MCF 10A (cell line): Measurements from ENCODE around the gene SALL3. TPM values are rescaled to one million over a fixed set of nuclear protein-coding genes. Genes with fewer than 3 reads are reported as not detected.

ENCODE experiments used
- BruUV-seq: library from RNA; stranded (reverse); fragments of 400-500 nt; replicated peaks from 2 replicates; lab custom pipeline; 2021; lab: Mats Ljungman, UMichigan
- CTCF ChIA-PET: fragments of 300-600 bp; sonication (Branson Sonifier 250); formaldehyde crosslinking; extraction: SDS; loops from one replicate; lab custom pipeline; 2021; ENCODE audit warnings: antibody characterized with exemption, inconsistent platforms; lab: Yijun Ruan, JAX
- POLR2A ChIA-PET: fragments of 300-600, 350-650 bp; sonication (Branson Sonifier 250); formaldehyde crosslinking; extraction: SDS; loops from one replicate; lab custom pipeline; 2020; ENCODE audit warnings: antibody characterized with exemption, inconsistent platforms; lab: Yijun Ruan, JAX
- DNase-seq: peaks from one replicate; pipeline ENCODE4 v3.0.0-alpha.2; 2018; ENCODE audit not compliant: unreplicated experiment
- H3K27ac Mint-ChIP-seq: one replicate; pipeline ENCODE4 v1.8.0; 2022; ENCODE audit warnings: mild to moderate bottlenecking, low read depth, mixed read lengths; ENCODE audit not compliant: unreplicated experiment
- H3K27me3 Mint-ChIP-seq: one replicate; pipeline ENCODE4 v1.8.0; 2022; ENCODE audit warnings: mixed read lengths; ENCODE audit not compliant: insufficient read depth, unreplicated experiment
- H3K36me3 Mint-ChIP-seq: one replicate; pipeline ENCODE4 v1.8.0; 2022; ENCODE audit warnings: mild to moderate bottlenecking, moderate library complexity, mixed read lengths; ENCODE audit not compliant: insufficient read depth, unreplicated experiment
- H3K4me1 Mint-ChIP-seq: one replicate; pipeline ENCODE4 v1.8.0; 2022; ENCODE audit warnings: mixed read lengths; ENCODE audit not compliant: insufficient read depth, unreplicated experiment
- H3K4me3 Mint-ChIP-seq: one replicate; pipeline ENCODE4 v1.8.0; 2022; ENCODE audit warnings: mild to moderate bottlenecking, moderate library complexity, mixed read lengths; ENCODE audit not compliant: unreplicated experiment
- H3K9me3 Mint-ChIP-seq: one replicate; pipeline ENCODE4 v1.8.0; 2022; ENCODE audit warnings: mixed read lengths; ENCODE audit not compliant: unreplicated experiment
- intact Hi-C: fragments of 100-400 bp; cut with micrococcal nuclease; formaldehyde crosslinking; loops from 2 replicates; pipeline ENCODE4 v1.14.1; 2022
- total RNA-seq: library from RNA; stranded (reverse); gene quantifications from 2 replicates; pipeline ENCODE4 v1.2.3, GENCODE V29; 2022
- TF ChIP-seq, protein P1 (sequence below): fragments of 200-600 bp; IDR thresholded peaks from one replicate; pipeline ENCODE4 v1.8.0; 2022; ENCODE audit warnings: antibody characterized with exemption, mild to moderate bottlenecking; ENCODE audit not compliant: unreplicated experiment

The SALL3 gene
- total RNA-seq, 1 experiment from 2014 or later: not detected

- CTCF ChIA-PET: interaction anchor here (0.6 to 1.0 kb wide), 2 partner anchors 20 to 1112 kb away, joined by 3 to 4 read pairs; no protein-coding TSS in a partner anchor
- no peaks in the 10 kb centered on the region for H3K27me3 Mint-ChIP-seq
- H3K27ac Mint-ChIP-seq: no peak overlapping the region
- H3K4me3 Mint-ChIP-seq: no peak overlapping the region
- BruUV-seq: no TSS peak
- intact Hi-C loops: no loop called here
- peaks cover 52% of the 10 kb centered on the region for H3K9me3 Mint-ChIP-seq
- no peaks in the 10 kb centered on the region for H3K36me3 Mint-ChIP-seq
- H3K4me1 Mint-ChIP-seq: no peaks in the 10 kb centered on the region
- POLR2A ChIA-PET: no interaction called here
- DNase-seq: no peak
- TF ChIP-seq, protein P1, sequence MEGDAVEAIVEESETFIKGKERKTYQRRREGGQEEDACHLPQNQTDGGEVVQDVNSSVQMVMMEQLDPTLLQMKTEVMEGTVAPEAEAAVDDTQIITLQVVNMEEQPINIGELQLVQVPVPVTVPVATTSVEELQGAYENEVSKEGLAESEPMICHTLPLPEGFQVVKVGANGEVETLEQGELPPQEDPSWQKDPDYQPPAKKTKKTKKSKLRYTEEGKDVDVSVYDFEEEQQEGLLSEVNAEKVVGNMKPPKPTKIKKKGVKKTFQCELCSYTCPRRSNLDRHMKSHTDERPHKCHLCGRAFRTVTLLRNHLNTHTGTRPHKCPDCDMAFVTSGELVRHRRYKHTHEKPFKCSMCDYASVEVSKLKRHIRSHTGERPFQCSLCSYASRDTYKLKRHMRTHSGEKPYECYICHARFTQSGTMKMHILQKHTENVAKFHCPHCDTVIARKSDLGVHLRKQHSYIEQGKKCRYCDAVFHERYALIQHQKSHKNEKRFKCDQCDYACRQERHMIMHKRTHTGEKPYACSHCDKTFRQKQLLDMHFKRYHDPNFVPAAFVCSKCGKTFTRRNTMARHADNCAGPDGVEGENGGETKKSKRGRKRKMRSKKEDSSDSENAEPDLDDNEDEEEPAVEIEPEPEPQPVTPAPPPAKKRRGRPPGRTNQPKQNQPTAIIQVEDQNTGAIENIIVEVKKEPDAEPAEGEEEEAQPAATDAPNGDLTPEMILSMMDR: no peak
These were observed 12.9 kb upstream of the SALL3 start for GRCh38 chr18:78966793-78967106.

DNA sequence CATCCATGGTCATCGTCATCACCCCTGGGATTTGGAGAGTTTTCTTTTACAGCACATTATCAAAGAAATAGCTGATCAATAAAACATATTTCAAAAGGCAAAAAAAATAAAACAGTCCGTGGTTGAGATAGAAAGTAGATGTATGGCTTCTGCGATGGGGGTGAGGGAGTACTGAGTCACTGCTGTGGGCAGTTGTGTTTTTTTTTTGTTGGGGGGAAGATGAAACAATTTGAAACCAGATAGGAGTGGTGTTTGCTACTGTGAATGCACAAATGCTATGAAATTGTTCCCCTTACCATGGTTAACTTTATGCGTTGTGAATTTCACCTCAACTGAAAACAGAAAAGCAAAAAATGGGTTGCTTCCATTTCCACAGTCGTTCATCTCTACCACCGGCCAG is 11.9 kb upstream of the SALL3 start:
- TF ChIP-seq, protein P1: no peak
- H3K27ac Mint-ChIP-seq: no peak overlapping the region
- no peaks in the 10 kb centered on the region for H3K36me3 Mint-ChIP-seq
- intact Hi-C loops: no loop called here
- H3K4me3 Mint-ChIP-seq: no peak overlapping the region
- ChIA-PET POLR2A (no interaction called here), CTCF (interaction anchor here (0.6 to 0.7 kb wide), 2 partner anchors 365 to 734 kb away, joined by 3 read pairs; no protein-coding TSS in a partner anchor)
- BruUV-seq: no TSS peak
- DNase-seq: no peak
- H3K4me1 Mint-ChIP-seq: no peaks in the 10 kb centered on the region
- peaks cover 46% of the 10 kb centered on the region for H3K9me3 Mint-ChIP-seq
- no peaks in the 10 kb centered on the region for H3K27me3 Mint-ChIP-seq

GRCh38 chr18:78969574-78970315 is 9.9 kb upstream of the SALL3 start:
- Mint-ChIP-seq H3K27ac (no peak overlapping the region), H3K4me3 (no peak overlapping the region), H3K9me3 (peaks cover 36% of the 10 kb centered on the region), H3K36me3 (no peaks in the 10 kb centered on the region), H3K4me1 (no peaks in the 10 kb centered on the region), H3K27me3 (no peaks in the 10 kb centered on the region)
- no TSS peak for BruUV-seq
- ChIA-PET CTCF (no interaction called here), POLR2A (no interaction called here)
- TF ChIP-seq, protein P1: no peak
- DNase-seq: no peak
- intact Hi-C loops: no loop called here

DNA sequence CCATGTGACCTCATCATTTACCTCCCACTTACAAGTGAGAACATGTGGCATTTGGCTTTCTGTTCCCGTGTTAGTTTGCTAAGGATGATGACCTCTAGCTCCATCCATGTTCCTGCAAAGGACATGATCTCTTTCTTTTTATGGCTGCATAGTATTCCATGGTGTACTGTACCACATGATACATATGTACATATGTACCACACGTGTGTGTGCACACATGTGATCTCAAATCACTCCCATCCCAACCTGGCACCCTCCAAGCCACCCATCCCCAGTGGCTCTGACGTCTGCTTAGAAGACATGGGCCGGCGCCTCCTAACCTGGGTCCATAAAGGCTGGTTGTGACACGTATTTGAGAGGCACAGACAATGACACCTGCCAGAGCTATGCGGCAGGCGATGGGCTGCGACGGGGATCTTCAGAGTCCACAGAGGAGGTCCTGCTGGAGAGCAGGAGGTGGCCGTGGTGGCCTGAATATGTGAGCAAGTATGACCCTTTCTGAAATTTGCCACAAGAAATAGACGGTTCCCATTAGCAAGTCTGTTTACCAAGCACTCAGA is 8.8 kb upstream of the SALL3 start:
- H3K4me1 Mint-ChIP-seq: no peaks in the 10 kb centered on the region
- CTCF ChIA-PET: interaction anchor here (0.6 kb wide), 2 partner anchors 16 to 981 kb away, joined by 3 to 4 read pairs; no protein-coding TSS in a partner anchor
- H3K27ac Mint-ChIP-seq: no peak overlapping the region
- no peaks in the 10 kb centered on the region for H3K36me3 Mint-ChIP-seq
- intact Hi-C loops: no loop called here
- peaks cover 32% of the 10 kb centered on the region for H3K9me3 Mint-ChIP-seq
- no TSS peak for BruUV-seq
- H3K4me3 Mint-ChIP-seq: no peak overlapping the region
- POLR2A ChIA-PET: no interaction called here
- TF ChIP-seq, protein P1: no peak
- no peak for DNase-seq
- H3K27me3 Mint-ChIP-seq: no peaks in the 10 kb centered on the region
